HCT116 (cell line): ENCODE data around the gene CNOT2. TPM values are rescaled to one million over a fixed set of nuclear protein-coding genes. Genes with fewer than 3 reads are reported as not detected.

Experiments
- ATAC-seq: fragments of 200-7000 bp; cut with Tn5 transposase; 2 replicates; pipeline ENCODE4 v1.9.1; 2020; ENCODE audit warnings: mild to moderate bottlenecking, moderate library complexity
- BruUV-seq: library from RNA; stranded (reverse); fragments of 400-500 nt; replicated peaks from 2 replicates; lab custom pipeline; 2021; lab: Mats Ljungman, UMichigan
- CTCF ChIA-PET: fragments of 300-600 bp; sonication (Branson Sonifier 250); formaldehyde crosslinking; loops from one replicate; lab custom pipeline; 2021; ENCODE audit warnings: antibody characterized with exemption; lab: Charles Lee
- POLR2A ChIA-PET: fragments of 300-600, 350-600 bp; sonication (Branson Sonifier 250); formaldehyde crosslinking; loops from one replicate; lab custom pipeline; 2021; ENCODE audit warnings: antibody characterized with exemption; lab: Charles Lee
- RAD21 ChIA-PET, 2 experiments: fragments of 300-600 bp; sonication (Branson Sonifier 250); formaldehyde crosslinking; loops; one replicate each; lab custom pipeline; 2023; ENCODE audit warnings: low total read pairs in 2 of 2; ENCODE audit not compliant: uncharacterized antibody in 2 of 2, unreplicated experiment in 2 of 2, low non-redundant PET in 1 of 2; lab: Charles Lee
- DNase-seq: peaks from one replicate; pipeline ENCODE4 v3.0.0-alpha.2; 2010; ENCODE audit warnings: low read depth, low spot score
- H2AFZ ChIP-seq: fragments of 200-600 bp; shearing (Covaris generic), sonication (generic); 2 replicates; pipeline ENCODE4 v1.6.1; 2017; ENCODE audit warnings: low read depth, mixed run types, mixed read lengths, antibody characterized with exemption, low read length; ENCODE audit not compliant: poor library complexity, severe bottlenecking
- H3K27ac ChIP-seq: 2 replicates; pipeline ENCODE4 v1.5.1; 2012; ENCODE audit warnings: low read depth, low read length
- H3K27me3 ChIP-seq: fragments of 200-600 bp; sonication (generic); 2 replicates; pipeline ENCODE4 v1.6.1; 2016; ENCODE audit warnings: mixed run types, low read length, mixed read lengths; ENCODE audit not compliant: insufficient read depth
- H3K36me3 ChIP-seq, 2 experiments: fragments of 200-500 bp in 1 of 2; fragments of 200-600 bp in 1 of 2; sonication (Bioruptor generic) in 1 of 2; sonication (generic) in 1 of 2; 2 replicates each; pipeline versions ENCODE4 v1.5.1 to v1.6.1; 2014 to 2016; ENCODE audit warnings: low read length in 2 of 2, inconsistent platforms in 1 of 2, mixed read lengths in 1 of 2, mixed run types in 1 of 2; ENCODE audit not compliant: insufficient read depth in 2 of 2, control insufficient read depth in 1 of 2
- H3K4me1 ChIP-seq, 2 experiments: fragments of 200-600 bp in 1 of 2; sonication (generic) in 1 of 2; 2 replicates each; pipeline versions ENCODE4 v1.5.1 to v1.6.1; 2012 to 2017; ENCODE audit warnings: low read length in 2 of 2, inconsistent platforms in 1 of 2, mild to moderate bottlenecking in 1 of 2, mixed read lengths in 1 of 2, mixed run types in 1 of 2, moderate library complexity in 1 of 2; ENCODE audit not compliant: insufficient read depth in 2 of 2, control insufficient read depth in 1 of 2
- H3K4me2 ChIP-seq: fragments of 200-600 bp; sonication (generic); 2 replicates; pipeline ENCODE4 v1.6.1; 2017; ENCODE audit warnings: mixed run types, low read length, mixed read lengths
- H3K4me3 ChIP-seq, 2 experiments: fragments of 200-600 bp in 1 of 2; sonication (generic) in 1 of 2; replicated peaks in 1 of 2; 2 replicates each; pipeline ENCODE4 v1.5.1; 2011 to 2016; ENCODE audit warnings: low read length in 2 of 2, control low read depth in 1 of 2, low read depth in 1 of 2, mild to moderate bottlenecking in 1 of 2, mixed read lengths in 1 of 2, mixed run types in 1 of 2
- H3K79me2 ChIP-seq: fragments of 200-600 bp; sonication (generic); 2 replicates; pipeline ENCODE4 v1.6.1; 2017; ENCODE audit warnings: mild to moderate bottlenecking, mixed run types, low read length, moderate library complexity, mixed read lengths; ENCODE audit not compliant: insufficient read depth
- H3K9ac ChIP-seq: fragments of 200-600 bp; sonication (generic); 2 replicates; pipeline ENCODE4 v1.6.1; 2016; ENCODE audit warnings: low read length, mixed read lengths
- H3K9me2 ChIP-seq: fragments of 200-600 bp; sonication (generic), shearing (Covaris generic); 2 replicates; pipeline ENCODE4 v1.6.1; 2017; ENCODE audit warnings: mixed run types, mild to moderate bottlenecking, moderate library complexity; ENCODE audit not compliant: insufficient read depth
- H3K9me3 ChIP-seq, 2 experiments: fragments of 200-500 bp in 1 of 2; fragments of 200-600 bp in 1 of 2; sonication (Bioruptor generic) in 1 of 2; sonication (generic) in 1 of 2; 2 replicates each; pipeline ENCODE4 v1.6.1; 2014 to 2017; ENCODE audit warnings: low read length in 2 of 2, mixed read lengths in 2 of 2, inconsistent platforms in 1 of 2, low read depth in 1 of 2, mild to moderate bottlenecking in 1 of 2, mixed run types in 1 of 2, moderate library complexity in 1 of 2; ENCODE audit not compliant: control insufficient read depth in 1 of 2, insufficient read depth in 1 of 2
- H4K20me1 ChIP-seq: fragments of 200-600 bp; sonication (generic), shearing (Covaris generic); 2 replicates; pipeline ENCODE4 v1.6.1; 2017; ENCODE audit warnings: mixed run types, mild to moderate bottlenecking, moderate library complexity; ENCODE audit not compliant: insufficient read depth
- ATF3 ChIP-seq: IDR thresholded peaks from 2 replicates; pipeline ENCODE4 v1.6.1; 2012
- CTCF ChIP-seq, 3 experiments: fragments of 200-600 bp in 1 of 3; sonication (generic) in 1 of 3; IDR thresholded peaks in 2 of 3; conservative IDR thresholded peaks in 1 of 3; 2 replicates each; pipeline ENCODE4 v1.5.1; 2012 to 2017; ENCODE audit warnings: low read depth in 2 of 3, low read length in 2 of 3, antibody characterized with exemption in 1 of 3, borderline replicate concordance in 1 of 3, control low read depth in 1 of 3, mild to moderate bottlenecking in 1 of 3, mixed read lengths in 1 of 3, mixed run types in 1 of 3, moderate library complexity in 1 of 3; ENCODE audit not compliant: insufficient read depth in 1 of 3
- EGR1 ChIP-seq: IDR thresholded peaks from 2 replicates; pipeline ENCODE4 v1.6.1; 2012; ENCODE audit warnings: low read depth
- EZH2 ChIP-seq: fragments of 200-600 bp; sonication (generic); IDR thresholded peaks from 2 replicates; pipeline ENCODE4 v1.6.1; 2017; ENCODE audit warnings: antibody characterized with exemption, mixed run types
- EZH2phosphoT487 ChIP-seq: fragments of 200-600 bp; IDR thresholded peaks from 2 replicates; pipeline ENCODE4 v1.6.1; 2018; ENCODE audit warnings: antibody characterized with exemption, borderline replicate concordance
- POLR2AphosphoS5 ChIP-seq: IDR thresholded peaks from 2 replicates; pipeline ENCODE4 v1.6.1; 2011; ENCODE audit warnings: mild to moderate bottlenecking, low read depth, low read length, moderate library complexity
- RAD21 ChIP-seq: IDR thresholded peaks from 2 replicates; pipeline ENCODE4 v1.6.1; 2012; ENCODE audit warnings: low read depth, mild to moderate bottlenecking
- SRF ChIP-seq: IDR thresholded peaks from 2 replicates; pipeline ENCODE4 v1.6.1; 2012; ENCODE audit warnings: low read depth
- TCF7L2 ChIP-seq: IDR thresholded peaks from 2 replicates; pipeline ENCODE4 v1.7.0; 2011; ENCODE audit warnings: borderline replicate concordance, inconsistent platforms; ENCODE audit not compliant: insufficient read depth, insufficient read length; ENCODE audit errors: extremely low read depth
- intact Hi-C: fragments of 100-400 bp; cut with micrococcal nuclease; formaldehyde crosslinking; loops from 2 replicates; pipeline ENCODE4 v1.10.0; 2022
- total RNA-seq: library from RNA; stranded (reverse); gene quantifications from one replicate; pipeline ENCODE4 v1.2.1, GENCODE V29; 2021; ENCODE audit not compliant: unreplicated experiment

The CNOT2 gene
- total RNA-seq, 1 experiment from 2014 or later: 58.7 TPM

GRCh38 chr12:70227911-70228310 lies 15.3 kb upstream of the CNOT2 start:
- ATAC-seq: no peak
- no peak overlapping the region for H3K9ac ChIP-seq
- ChIA-PET RAD21 (no interaction called here), CTCF (no interaction called here)
- H3K36me3 ChIP-seq: no peaks in the 10 kb centered on the region
- H4K20me1 ChIP-seq: no peaks in the 10 kb centered on the region
- TF ChIP-seq ATF3 (no peak), EZH2 (no peak), POLR2AphosphoS5 (no peak), SRF (no peak), RAD21 (no peak), EGR1 (no peak), TCF7L2 (no peak), CTCF (IDR thresholded peaks at IDR 0.05 in 2 of 3, conservative IDR thresholded peaks at IDR 0.05 in 1 of 3; ENCODE audit: borderline replicate concordance in 1 of 3, insufficient read depth in 1 of 3, low read depth in 2 of 3, low read length in 2 of 3) (no peak), EZH2phosphoT487 (no peak)
- TF ChIP-seq, all 23 proteins: peak for 0
- Histone ChIP-seq H3K4me3 (no peak overlapping the region), H3K4me1 (no peaks in the 10 kb centered on the region), H3K9me3 (no peaks in the 10 kb centered on the region), H3K9me2 (no peaks in the 10 kb centered on the region), H3K79me2 (no peaks in the 10 kb centered on the region), H3K27me3 (no peaks in the 10 kb centered on the region), H3K27ac (no peak overlapping the region), H3K4me2 (no peak overlapping the region), H2AFZ (no peak overlapping the region)
- no TSS peak for BruUV-seq
- DNase-seq: no peak
- POLR2A ChIA-PET: no interaction called here
- intact Hi-C loops: no loop called here
